Activated CD4-positive, alpha-beta T cell treated with anti-CD3 and anti-CD28 coated beads, Interleukin-2, amount 50 U/mL, for 48 hours (primary cell): Measurements from ENCODE around the gene MAN1A1.

Experiments
- DNase-seq, 2 experiments: peaks; one replicate each; pipeline ENCODE4 v3.0.0-alpha.2; 2020

MAN1A1 gene

GRCh38 chr6:119264854-119265397 is 84.6 kb downstream of the MAN1A1 start:
- DNase-seq, result no peak

- no peak for DNase-seq
Measured at GRCh38 chr6:119262612-119263011, 86.9 kb downstream of the MAN1A1 start.

- no peak for DNase-seq
Measured at GRCh38 chr6:119261944-119262284, 87.6 kb downstream of the MAN1A1 start.

- DNase-seq, result no peak
Measured at GRCh38 chr6:119259027-119259426, 90.5 kb downstream of the MAN1A1 start.

GRCh38 chr6:119257726-119258125 is 91.8 kb downstream of the MAN1A1 start:
- DNase-seq, result no peak

GRCh38 chr6:119256978-119257462 is 92.5 kb downstream of the MAN1A1 start:
- no peak for DNase-seq

- DNase-seq, result no peak
Measured at GRCh38 chr6:119256392-119256791, 93.2 kb downstream of the MAN1A1 start.

GRCh38 chr6:119255492-119255891 is 94.1 kb downstream of the MAN1A1 start:
- no peak for DNase-seq

GRCh38 chr6:119250036-119250435 is 99.5 kb downstream of the MAN1A1 start:
- DNase-seq, result no peak

GRCh38 chr6:119249319-119249718 is 100.2 kb downstream of the MAN1A1 start:
- no peak for DNase-seq

GRCh38 chr6:119247504-119247903 is 102.1 kb downstream of the MAN1A1 start:
- no peak for DNase-seq

GRCh38 chr6:119243657-119244056 is 105.9 kb downstream of the MAN1A1 start:
- no peak for DNase-seq

- DNase-seq, result no peak
Measured at GRCh38 chr6:119243037-119243436, 106.5 kb downstream of the MAN1A1 start.

- no peak for DNase-seq
Measured at GRCh38 chr6:119241540-119242309, 107.8 kb downstream of the MAN1A1 start.

GRCh38 chr6:119241111-119241465 is 108.5 kb downstream of the MAN1A1 start:
- DNase-seq, result no peak

GRCh38 chr6:119240257-119241110 is 109.1 kb downstream of the MAN1A1 start:
- DNase-seq, result no peak

GRCh38 chr6:119237177-119237715 is 112.3 kb downstream of the MAN1A1 start:
- no peak for DNase-seq

- DNase-seq, result no peak
Measured at GRCh38 chr6:119234941-119235340, 114.6 kb downstream of the MAN1A1 start.

- peak in 1 of 2 experiments; percentile 6 for DNase-seq
Measured at GRCh38 chr6:119234457-119234856, 115.1 kb downstream of the MAN1A1 start.

- no peak for DNase-seq
Measured at GRCh38 chr6:119233312-119233984, 116.1 kb downstream of the MAN1A1 start.

- DNase-seq, result no peak
Measured at GRCh38 chr6:119231394-119231793, 118.2 kb downstream of the MAN1A1 start.

- DNase-seq, result no peak
Measured at GRCh38 chr6:119230160-119230559, 119.4 kb downstream of the MAN1A1 start.

GRCh38 chr6:119227377-119227776 is 122.2 kb downstream of the MAN1A1 start:
- DNase-seq, result no peak
